Spinal cord (tissue), 10 donors: ENCODE data around the gene CDRT4. TPM values are rescaled to one million over a fixed set of nuclear protein-coding genes. Genes with fewer than 3 reads are reported as not detected.

ENCODE experiments used
- DNase-seq, 6 donors: peaks; one replicate each; pipeline versions ENCODE4 v3.0.0 to v3.0.0-alpha.2; 2013 to 2015; ENCODE audit warnings: low spot score in 6 of 6, low read depth in 4 of 6
- H3K27ac ChIP-seq: one replicate; pipeline ENCODE4 v1.5.1; 2013; ENCODE audit warnings: low read depth, low read length, control low read depth
- H3K27me3 ChIP-seq: one replicate; pipeline ENCODE4 v1.6.1; 2013; ENCODE audit warnings: low read length; ENCODE audit not compliant: control insufficient read depth, insufficient read depth
- H3K36me3 ChIP-seq: one replicate; pipeline ENCODE4 v1.6.1; 2013; ENCODE audit warnings: low read length; ENCODE audit not compliant: control insufficient read depth, insufficient read depth
- H3K4me1 ChIP-seq: one replicate; pipeline ENCODE4 v1.6.1; 2013; ENCODE audit warnings: low read length; ENCODE audit not compliant: control insufficient read depth, insufficient read depth
- H3K4me3 ChIP-seq: one replicate; pipeline ENCODE4 v1.5.1; 2013; ENCODE audit warnings: low read depth, low read length, control low read depth
- H3K9me3 ChIP-seq: one replicate; pipeline ENCODE4 v1.6.1; 2013; ENCODE audit warnings: low read length; ENCODE audit not compliant: control insufficient read depth, insufficient read depth
- WGBS: methylation state at CpG from one replicate; pipeline ENCODE4 v1.1.5; 2013; ENCODE audit warnings: missing lambda C conversion rate; ENCODE audit not compliant: insufficient coverage; 5-methylcytosine and 5-hydroxymethylcytosine counted together
- polyA plus RNA-seq, 2 donors: library from polyadenylated mRNA; unstranded; fragments of 120-200 nt; gene quantifications; one replicate each; pipeline ENCODE4 v1.2.1, GENCODE V29; 2013; ENCODE audit not compliant: insufficient read length in 2 of 2
- total RNA-seq, 2 donors: library from RNA; depleted of rRNA in 1 of 2; stranded (reverse); fragments of 120-200 nt in 1 of 2; fragments of >200 nt in 1 of 2; gene quantifications; one replicate each; pipeline versions ENCODE4 v1.2.3 to v1.2.4, GENCODE V29; 2013 to 2014
- donor health status: healthy.

CDRT4 gene
- total and polyA plus RNA-seq, 4 donors: 2.0 to 17.2 (median 4.8) TPM

GRCh38 chr17:15466131-15466530, 1.3 kb downstream of the CDRT4 start:
- 55% methylated on average over 4 of the region's 6 CpGs for WGBS
- H3K36me3 ChIP-seq: peaks cover 3% of the 10 kb centered on the region
- H3K4me1 ChIP-seq: peaks cover 41% of the 10 kb centered on the region
- H3K4me3 ChIP-seq: no peak overlapping the region
- no peaks in the 10 kb centered on the region for H3K9me3 ChIP-seq
- no peak overlapping the region for H3K27ac ChIP-seq
- peak in 2 of 6 donors; percentile 27 to 56 for DNase-seq
- H3K27me3 ChIP-seq: no peaks in the 10 kb centered on the region

DNA sequence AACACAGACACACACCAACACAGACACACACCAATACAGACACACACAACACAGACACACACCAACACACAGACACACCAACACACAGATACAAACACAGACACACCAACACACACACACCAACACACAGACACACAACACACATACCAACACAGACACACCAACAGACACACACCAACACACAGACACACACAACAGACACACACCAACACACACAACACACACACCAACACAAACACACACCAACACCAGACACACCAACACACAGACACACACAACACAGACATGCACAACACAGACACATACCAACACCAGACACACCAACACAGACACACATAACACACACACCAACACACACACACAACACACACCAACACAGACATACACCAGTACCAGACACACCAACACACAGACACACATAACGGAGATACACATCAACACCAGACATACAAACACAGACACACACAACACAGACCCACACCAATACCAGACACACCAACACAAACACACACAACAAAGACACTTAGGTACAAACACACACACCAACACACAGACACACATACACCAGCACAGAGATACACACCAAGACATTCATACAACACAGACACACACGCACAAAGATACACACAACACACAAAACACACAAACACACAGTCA, 2.2 kb downstream of the CDRT4 start:
- no peaks in the 10 kb centered on the region for H3K9me3 ChIP-seq
- no peaks in the 10 kb centered on the region for H3K27me3 ChIP-seq
- 88% methylated on average over 1 of the region's 2 CpGs for WGBS
- no peak for DNase-seq
- H3K4me1 ChIP-seq: peaks cover 44% of the 10 kb centered on the region
- H3K27ac ChIP-seq: no peak overlapping the region
- H3K36me3 ChIP-seq: peaks cover 3% of the 10 kb centered on the region
- no peak overlapping the region for H3K4me3 ChIP-seq

GRCh38 chr17:15464231-15464985, 3.0 kb downstream of the CDRT4 start:
- Histone ChIP-seq H3K36me3 (peaks cover 3% of the 10 kb centered on the region), H3K4me3 (no peak overlapping the region), H3K27me3 (no peaks in the 10 kb centered on the region), H3K27ac (peak overlapping the region; percentile 62), H3K9me3 (no peaks in the 10 kb centered on the region), H3K4me1 (peaks cover 41% of the 10 kb centered on the region)
- peak in 3 of 6 donors; percentile 56 to 81 (median 81) for DNase-seq
- 23% methylated on average over 7 of the region's 11 CpGs for WGBS

- peak in 5 of 6 donors; percentile 36 to 83 (median 50) for DNase-seq
- H3K4me3 ChIP-seq: no peak overlapping the region
- no peaks in the 10 kb centered on the region for H3K9me3 ChIP-seq
- H3K27me3 ChIP-seq: no peaks in the 10 kb centered on the region
- peaks cover 46% of the 10 kb centered on the region for H3K4me1 ChIP-seq
- peak overlapping the region; percentile 65 for H3K27ac ChIP-seq
- WGBS: 44% methylated on average over 6 of the region's 11 CpGs
- peaks cover 3% of the 10 kb centered on the region for H3K36me3 ChIP-seq
Measured at GRCh38 chr17:15462976-15463772, 4.2 kb downstream of the CDRT4 start.

GRCh38 chr17:15457723-15458094, 9.7 kb downstream of the CDRT4 start:
- Histone ChIP-seq H3K4me3 (no peak overlapping the region), H3K27ac (peak overlapping the region; percentile 89), H3K27me3 (no peaks in the 10 kb centered on the region), H3K36me3 (no peaks in the 10 kb centered on the region), H3K9me3 (no peaks in the 10 kb centered on the region), H3K4me1 (peaks cover 35% of the 10 kb centered on the region)
- DNase-seq: peak in 3 of 6 donors; percentile 42 to 63 (median 48)
- 36% methylated on average over 6 of the region's 7 CpGs for WGBS

DNA sequence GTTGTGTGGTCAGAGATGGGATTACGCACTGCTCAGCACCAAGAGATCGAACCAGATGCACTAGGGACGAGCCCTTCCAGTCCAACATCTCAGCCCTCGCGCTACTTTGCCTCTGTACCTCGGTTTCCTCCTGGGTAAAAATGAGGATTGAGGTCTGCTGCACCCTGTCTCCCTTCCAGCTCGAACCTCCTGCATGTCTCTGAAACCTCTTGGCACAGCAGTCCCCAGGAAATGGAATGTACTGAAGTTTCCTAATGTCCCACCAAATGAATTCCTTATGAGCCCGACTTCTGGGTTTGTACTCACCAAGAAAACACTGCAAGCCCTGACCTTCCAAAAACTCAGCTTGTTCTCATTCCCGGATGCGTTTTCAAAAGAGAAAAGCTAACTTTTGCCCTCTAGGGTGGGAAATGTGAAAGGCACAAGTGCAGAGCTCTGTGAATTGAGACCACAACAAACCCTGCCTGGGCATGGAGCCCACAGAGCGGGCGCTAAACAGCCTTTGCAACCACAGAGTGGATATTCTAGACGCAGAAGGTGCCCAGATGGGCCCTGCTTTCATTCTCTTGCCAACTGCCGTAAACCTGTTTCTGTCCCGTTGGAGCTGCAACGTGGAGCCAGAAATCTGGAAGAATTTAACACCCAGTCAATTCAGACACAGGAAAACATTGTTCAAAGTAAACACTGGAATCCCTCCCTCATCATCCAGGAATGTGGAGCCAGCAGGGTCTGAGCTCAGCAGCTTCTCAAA, 10.3 kb downstream of the CDRT4 start:
- peak overlapping the region; percentile 89 for H3K27ac ChIP-seq
- no peak overlapping the region for H3K4me3 ChIP-seq
- DNase-seq: peak in 5 of 6 donors; percentile 54 to 97 (median 77)
- WGBS: 43% methylated on average over 12 of the region's 16 CpGs
- no peaks in the 10 kb centered on the region for H3K9me3 ChIP-seq
- H3K27me3 ChIP-seq: no peaks in the 10 kb centered on the region
- H3K36me3 ChIP-seq: no peaks in the 10 kb centered on the region
- peaks cover 35% of the 10 kb centered on the region for H3K4me1 ChIP-seq

- H3K27me3 ChIP-seq: no peaks in the 10 kb centered on the region
- peak overlapping the region; percentile 89 for H3K27ac ChIP-seq
- H3K9me3 ChIP-seq: no peaks in the 10 kb centered on the region
- no peak for DNase-seq
- no peak overlapping the region for H3K4me3 ChIP-seq
- no peaks in the 10 kb centered on the region for H3K36me3 ChIP-seq
- WGBS: 63% methylated on average over 4 of the region's 6 CpGs
- peaks cover 35% of the 10 kb centered on the region for H3K4me1 ChIP-seq
Measured at GRCh38 chr17:15456496-15456895, 10.9 kb downstream of the CDRT4 start.

DNA sequence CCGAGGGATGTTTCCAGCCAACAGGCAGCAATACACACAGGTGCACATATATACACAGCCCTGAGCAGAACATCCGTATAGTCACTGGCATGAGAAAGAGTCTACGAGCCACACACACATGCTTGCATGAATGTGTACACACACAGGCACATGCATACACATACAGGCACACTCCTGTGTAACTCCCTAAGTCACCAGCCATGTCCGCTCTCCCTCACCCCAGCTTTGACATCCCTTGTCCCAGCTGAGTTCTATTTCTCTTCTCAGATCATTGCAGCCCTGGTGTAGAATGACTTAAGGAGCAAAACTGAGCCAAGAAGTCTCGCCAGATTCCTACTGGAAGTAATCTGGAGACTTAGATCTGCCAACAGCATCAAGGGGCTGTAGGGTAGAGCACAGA, 13.1 kb downstream of the CDRT4 start:
- no peaks in the 10 kb centered on the region for H3K36me3 ChIP-seq
- DNase-seq: no peak
- no peaks in the 10 kb centered on the region for H3K27me3 ChIP-seq
- no peak overlapping the region for H3K4me3 ChIP-seq
- H3K9me3 ChIP-seq: no peaks in the 10 kb centered on the region
- 98% methylated on average over 4 of the region's 5 CpGs for WGBS
- peaks cover 32% of the 10 kb centered on the region for H3K4me1 ChIP-seq
- H3K27ac ChIP-seq: no peak overlapping the region

GRCh38 chr17:15453782-15454181, 13.6 kb downstream of the CDRT4 start:
- H3K9me3 ChIP-seq: no peaks in the 10 kb centered on the region
- H3K27ac ChIP-seq: peak overlapping the region; percentile 54
- whole genome bisulfite sequencing: 86% methylated on average over 2 of the region's 3 CpGs
- H3K4me3 ChIP-seq: no peak overlapping the region
- H3K27me3 ChIP-seq: no peaks in the 10 kb centered on the region
- peaks cover 31% of the 10 kb centered on the region for H3K4me1 ChIP-seq
- DNase-seq: no peak
- no peaks in the 10 kb centered on the region for H3K36me3 ChIP-seq
